C4-2B (cell line): ENCODE results near the gene LCN2.

Experiments
- ZFX ChIP-seq: fragments of 450-650 bp; IDR thresholded peaks from 2 replicates; pipeline ENCODE4 v1.6.1; 2017
- TF ChIP-seq, protein P1 (sequence below): fragments of 450-650 bp; conservative IDR thresholded peaks from 2 replicates; pipeline ENCODE4 v1.5.1; 2017; ENCODE audit warnings: mild to moderate bottlenecking

DNA sequence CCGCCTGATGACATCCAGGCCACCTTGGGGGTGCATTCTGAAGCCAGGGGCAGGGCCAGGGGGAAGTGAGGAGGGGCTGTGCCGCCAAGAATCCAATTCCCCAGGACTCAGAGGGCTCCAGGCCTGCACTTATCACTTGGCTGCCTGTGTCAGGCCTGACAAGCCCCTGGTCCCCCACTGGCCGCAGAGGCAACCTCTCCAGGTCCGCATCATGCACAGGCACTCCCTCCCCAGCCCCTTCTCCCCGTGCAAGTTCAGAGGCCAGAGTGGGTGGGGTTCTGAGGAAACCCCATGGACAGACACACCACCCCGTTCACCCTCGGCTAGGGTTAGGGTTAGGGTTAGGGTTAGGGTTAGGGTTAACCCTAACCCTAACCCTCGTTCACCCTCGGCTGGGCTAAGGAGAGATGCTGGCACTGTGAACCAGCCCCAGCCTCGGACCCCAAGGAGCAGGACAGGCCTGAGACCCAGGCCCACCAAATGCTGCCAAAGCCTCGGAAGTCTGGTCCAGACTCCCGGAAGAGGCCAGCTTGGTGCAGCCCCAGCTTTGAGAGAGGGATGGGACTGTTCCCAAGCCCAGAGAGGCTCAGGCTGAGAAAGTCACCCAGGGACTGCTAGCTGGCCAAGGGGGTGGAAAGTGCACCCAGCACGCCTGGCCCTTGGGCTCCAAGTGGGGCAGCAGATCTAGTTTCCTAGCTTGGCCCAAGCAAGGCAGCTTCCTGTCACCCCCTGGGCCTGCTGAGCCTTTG, 4.9 kb downstream of the LCN2 start:
- TF ChIP-seq, protein P1, sequence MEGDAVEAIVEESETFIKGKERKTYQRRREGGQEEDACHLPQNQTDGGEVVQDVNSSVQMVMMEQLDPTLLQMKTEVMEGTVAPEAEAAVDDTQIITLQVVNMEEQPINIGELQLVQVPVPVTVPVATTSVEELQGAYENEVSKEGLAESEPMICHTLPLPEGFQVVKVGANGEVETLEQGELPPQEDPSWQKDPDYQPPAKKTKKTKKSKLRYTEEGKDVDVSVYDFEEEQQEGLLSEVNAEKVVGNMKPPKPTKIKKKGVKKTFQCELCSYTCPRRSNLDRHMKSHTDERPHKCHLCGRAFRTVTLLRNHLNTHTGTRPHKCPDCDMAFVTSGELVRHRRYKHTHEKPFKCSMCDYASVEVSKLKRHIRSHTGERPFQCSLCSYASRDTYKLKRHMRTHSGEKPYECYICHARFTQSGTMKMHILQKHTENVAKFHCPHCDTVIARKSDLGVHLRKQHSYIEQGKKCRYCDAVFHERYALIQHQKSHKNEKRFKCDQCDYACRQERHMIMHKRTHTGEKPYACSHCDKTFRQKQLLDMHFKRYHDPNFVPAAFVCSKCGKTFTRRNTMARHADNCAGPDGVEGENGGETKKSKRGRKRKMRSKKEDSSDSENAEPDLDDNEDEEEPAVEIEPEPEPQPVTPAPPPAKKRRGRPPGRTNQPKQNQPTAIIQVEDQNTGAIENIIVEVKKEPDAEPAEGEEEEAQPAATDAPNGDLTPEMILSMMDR = no peak
- TF ChIP-seq ZFX = no peak
